GM19023 (cell line): ENCODE data around the gene CLEC2L.
"Not testable (repeated sequence)": the region's sequence is repeated elsewhere in the genome, so short reads cannot be mapped to it uniquely, and the experiment has no call there.

Experiments
- ATAC-seq: cut with Tn5 transposase; IDR thresholded peaks from one replicate; pipeline ENCODE4 v1.9.1; 2021; ENCODE audit warnings: mild to moderate bottlenecking, moderate library complexity; ENCODE audit not compliant: unreplicated experiment

The CLEC2L gene

DNA sequence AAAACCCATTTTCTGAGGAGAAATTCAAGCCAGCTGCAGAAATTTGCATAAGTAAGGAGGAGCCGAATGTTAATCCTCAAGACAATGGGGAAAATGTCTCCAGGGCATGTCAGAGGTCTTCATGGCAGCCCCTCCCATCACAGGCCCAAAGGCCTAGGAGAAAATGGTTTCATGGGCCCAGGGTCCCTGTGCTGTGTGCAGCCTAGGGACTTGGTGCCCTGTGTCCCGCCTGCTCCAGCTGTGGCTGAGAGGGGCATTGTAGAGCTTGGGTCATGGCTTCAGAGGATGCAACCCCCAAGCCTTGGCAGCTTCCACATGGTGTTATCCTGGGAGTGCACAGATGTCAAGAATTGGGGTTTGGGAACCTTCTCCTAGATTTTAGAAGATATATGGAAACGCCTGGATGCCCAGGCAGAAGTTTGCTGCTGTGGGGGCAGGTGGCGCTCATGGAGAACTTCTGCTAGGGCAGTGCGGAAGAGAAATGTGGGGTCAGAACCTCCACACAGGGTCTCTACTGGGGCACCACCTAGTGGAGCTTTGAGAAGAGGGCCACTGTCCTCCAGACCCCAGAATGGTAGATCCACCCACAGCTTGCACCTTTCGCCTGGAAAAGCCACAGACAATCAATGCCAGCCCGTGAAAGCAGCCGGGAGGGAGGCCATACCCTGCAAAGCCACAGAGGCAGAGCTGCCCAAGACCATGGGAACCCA lies 30.7 kb downstream of the CLEC2L start:
- ATAC-seq: not testable (repeated sequence)

- no peak for ATAC-seq
Measured at GRCh38 chr7:139557857-139558581, 34.5 kb downstream of the CLEC2L start.

DNA sequence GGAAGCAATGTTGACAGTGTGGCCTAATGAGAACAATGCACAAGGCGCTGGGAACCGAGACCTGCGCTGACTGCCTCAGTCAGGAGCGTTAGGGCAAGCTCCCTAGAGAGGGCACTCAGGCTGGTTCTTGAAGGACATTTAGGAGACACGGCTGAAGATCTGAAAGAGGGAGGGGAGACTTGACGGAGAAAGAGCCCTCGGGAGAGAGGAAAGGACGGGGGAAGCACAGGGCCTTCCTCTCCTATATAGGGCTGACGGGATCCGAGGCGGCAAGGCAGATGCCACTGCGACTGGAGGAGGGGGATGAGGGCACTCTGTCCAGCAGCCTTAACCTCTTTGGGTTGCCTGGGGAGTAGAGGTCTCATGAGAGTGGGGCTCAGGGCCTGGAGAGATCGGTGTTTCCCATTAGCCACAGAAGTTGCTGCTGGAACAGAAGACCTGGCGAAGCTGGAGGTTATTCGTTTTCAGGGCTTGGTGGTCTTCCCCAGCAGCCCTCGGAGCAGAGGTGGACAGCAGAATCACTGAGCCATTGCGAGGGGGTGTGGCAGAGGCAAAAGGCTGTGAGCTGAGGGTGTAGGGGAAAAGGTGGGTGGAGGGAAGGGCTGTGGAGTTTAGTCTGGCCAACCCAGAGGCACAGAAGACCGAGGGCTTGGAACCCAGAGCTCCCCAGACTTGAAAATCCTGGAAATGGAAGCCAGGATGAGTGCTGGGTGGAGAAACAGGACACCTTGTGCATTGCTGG lies 36.0 kb downstream of the CLEC2L start:
- ATAC-seq: no peak

GRCh38 chr7:139560199-139560598 lies 36.7 kb downstream of the CLEC2L start:
- no peak for ATAC-seq

GRCh38 chr7:139560678-139561077 lies 37.2 kb downstream of the CLEC2L start:
- no peak for ATAC-seq

GRCh38 chr7:139562491-139562890 lies 39.0 kb downstream of the CLEC2L start:
- ATAC-seq: no peak

- no peak for ATAC-seq
Measured at GRCh38 chr7:139562961-139563565, 39.6 kb downstream of the CLEC2L start.

GRCh38 chr7:139563856-139564255 lies 40.4 kb downstream of the CLEC2L start:
- ATAC-seq: no peak

- no peak for ATAC-seq
Measured at GRCh38 chr7:139566075-139566474, 42.6 kb downstream of the CLEC2L start.

DNA sequence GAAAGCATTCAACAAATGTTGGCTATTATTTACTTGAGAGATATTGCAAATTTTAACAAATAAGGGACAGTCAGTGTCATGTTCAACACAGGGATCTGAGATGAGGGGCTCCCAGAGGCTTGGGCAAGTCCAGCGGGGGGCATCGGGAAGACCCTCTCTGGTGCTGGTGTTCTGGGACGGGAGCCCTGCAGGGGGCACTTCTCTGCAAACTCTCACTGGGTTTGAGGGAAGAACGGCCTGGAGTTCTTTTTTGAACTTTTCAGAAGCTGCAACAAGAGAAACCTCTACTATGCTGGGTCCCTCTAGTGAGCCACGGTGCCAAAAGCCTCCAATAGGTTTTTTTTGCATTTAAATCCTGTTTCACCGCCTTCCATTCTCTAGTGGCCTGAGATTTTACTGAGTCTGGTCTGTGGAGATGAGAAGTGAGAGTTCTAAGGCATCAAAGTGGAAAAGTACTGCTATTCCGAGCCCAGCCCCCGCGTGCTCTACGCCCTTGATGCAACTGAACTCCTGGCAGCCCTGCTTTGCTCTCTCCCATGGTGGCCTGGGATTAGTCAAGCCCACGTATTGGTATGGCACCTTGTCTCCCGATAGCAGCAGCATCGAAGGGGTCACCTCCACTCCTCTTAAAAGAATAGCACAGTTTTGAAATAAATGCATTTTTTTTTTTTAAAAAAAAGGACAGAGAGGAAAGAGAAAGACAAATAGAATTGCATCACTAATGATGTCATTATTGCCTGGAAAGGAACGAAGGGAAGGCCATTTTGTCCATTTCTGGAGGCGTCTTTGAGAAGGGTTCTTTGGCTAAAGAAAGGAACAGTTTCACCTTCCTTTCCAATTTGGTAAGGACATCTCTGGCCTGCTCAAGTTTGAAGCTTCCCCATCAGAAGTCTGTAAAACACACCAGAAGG lies 43.5 kb downstream of the CLEC2L start:
- no peak for ATAC-seq

DNA sequence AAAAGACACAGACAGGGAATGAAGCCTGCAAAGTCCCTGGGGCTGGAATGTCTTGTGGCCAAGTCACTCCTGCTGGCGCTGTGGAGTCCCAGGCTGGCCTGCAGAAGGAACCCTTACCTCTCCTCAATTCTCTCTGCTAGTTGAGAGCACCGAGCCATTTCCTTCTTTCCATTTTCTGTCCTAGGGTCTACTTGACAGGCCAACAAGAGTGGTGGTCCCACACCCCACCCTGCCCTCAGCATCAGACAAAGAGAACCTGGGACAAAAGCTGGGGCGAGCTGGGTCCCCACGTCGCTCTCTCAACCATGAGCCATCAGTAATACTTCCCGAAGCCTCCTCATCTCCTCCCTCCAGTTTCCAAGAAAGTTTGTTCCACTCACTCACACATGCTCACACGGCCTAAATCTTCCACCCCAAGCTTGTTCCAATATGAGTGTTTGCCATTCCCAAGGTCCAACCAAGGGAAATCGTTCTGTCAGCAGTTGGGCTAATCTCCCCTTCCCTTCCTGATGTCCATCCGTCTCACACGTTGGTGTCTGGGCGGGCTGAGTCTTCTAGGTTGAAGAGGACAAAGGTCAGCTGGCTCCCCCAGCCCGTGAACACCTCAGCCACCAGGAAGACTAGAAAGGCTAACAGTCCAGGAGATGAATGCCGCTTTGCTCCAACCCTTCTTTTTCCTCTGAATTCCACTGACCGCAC lies 44.3 kb downstream of the CLEC2L start:
- no peak for ATAC-seq

DNA sequence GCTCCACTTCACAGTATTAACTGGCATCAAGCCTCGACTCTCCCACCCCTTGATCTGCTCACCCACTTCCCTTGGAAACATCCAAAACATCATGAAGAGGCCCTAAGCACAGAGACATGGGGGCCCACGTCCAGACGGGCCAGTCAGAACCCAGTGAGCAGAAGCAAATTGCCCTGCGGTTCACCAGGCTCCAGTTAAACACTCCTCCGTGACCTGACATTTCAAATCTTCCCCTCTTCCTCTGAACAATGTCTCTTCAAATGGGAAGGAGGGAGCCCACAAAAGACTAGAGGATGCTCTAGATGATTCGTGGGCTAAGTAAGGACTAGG lies 44.8 kb downstream of the CLEC2L start:
- no peak for ATAC-seq

- ATAC-seq: no peak
Measured at GRCh38 chr7:139568813-139569490, 45.5 kb downstream of the CLEC2L start.

DNA sequence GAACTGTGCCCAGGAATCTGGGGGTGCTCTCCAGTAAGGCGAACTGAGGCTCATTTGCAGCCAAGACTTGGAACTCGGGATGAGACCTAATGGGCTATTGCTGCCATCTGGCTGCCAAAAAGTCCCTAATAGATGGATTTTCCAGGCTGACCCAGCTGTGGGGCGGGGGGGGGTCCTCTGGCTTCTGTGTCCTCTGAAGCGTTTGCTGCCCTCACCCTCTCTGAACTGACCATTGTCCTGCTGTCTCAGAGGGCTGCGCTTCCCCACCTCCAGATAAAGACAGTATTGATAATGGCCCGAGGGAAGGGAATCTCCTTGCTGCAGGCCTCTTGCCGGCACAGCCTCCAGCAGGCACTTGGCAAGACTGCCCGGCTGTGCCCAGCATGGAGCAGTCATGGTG lies 46.6 kb downstream of the CLEC2L start:
- no peak for ATAC-seq

- ATAC-seq: no peak
Measured at GRCh38 chr7:139570626-139571025, 47.1 kb downstream of the CLEC2L start.

DNA sequence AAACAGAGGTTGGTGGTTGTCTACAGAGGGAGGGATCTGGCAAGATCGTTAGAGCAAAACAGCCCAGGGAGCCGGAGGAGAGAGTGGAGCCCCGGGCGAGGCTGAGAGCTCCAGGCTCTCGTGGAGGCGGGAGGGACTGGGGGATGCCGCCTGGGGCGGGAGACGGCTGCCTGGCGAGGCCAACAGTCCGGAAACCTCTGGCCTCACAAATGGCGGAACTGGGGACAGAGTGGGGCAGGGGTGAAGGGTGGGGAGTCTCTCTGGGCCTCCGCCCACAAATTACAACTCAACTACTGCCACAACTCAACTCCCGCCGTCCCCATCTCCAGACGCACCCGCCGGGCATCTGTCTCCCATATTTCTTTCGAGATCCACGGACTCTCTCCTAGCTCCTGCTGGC lies 47.7 kb downstream of the CLEC2L start:
- ATAC-seq: no peak

- ATAC-seq: no peak
Measured at GRCh38 chr7:139571651-139572050, 48.2 kb downstream of the CLEC2L start.

DNA sequence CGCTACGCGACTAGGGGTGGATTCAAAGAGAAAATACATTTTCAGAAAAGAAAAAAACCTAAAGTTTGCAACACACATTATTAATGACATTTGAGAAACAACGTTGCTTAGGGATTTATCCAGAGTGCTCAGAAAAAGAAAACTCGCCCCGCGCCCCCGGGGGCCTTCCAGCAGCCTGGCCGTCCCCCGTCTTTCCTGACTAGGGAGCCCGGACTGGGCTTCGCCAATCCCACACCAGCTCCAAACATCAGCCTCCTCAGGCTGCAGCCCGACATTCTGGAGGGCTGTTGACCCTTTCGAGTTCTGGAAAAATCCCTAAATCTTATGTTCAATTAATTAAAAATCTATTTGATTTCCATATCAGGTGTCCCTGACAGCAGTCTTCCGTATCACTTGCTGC lies 48.6 kb downstream of the CLEC2L start:
- no peak for ATAC-seq

- ATAC-seq: no peak
Measured at GRCh38 chr7:139572704-139573385, 49.4 kb downstream of the CLEC2L start.
